Subcutaneous adipose tissue (tissue), 4 donors: ENCODE measurements around the gene SMIM45. TPM values are rescaled to one million over a fixed set of nuclear protein-coding genes. Genes with fewer than 3 reads are reported as not detected.

Experiments used
- CTCF ChIP-seq: fragments of 450-650 bp; IDR thresholded peaks from one replicate; pipeline ENCODE4 v1.5.1; 2016; ENCODE audit warnings: low read depth, mild to moderate bottlenecking, control low read depth, antibody characterized with exemption, moderate library complexity
- total RNA-seq, 4 donors: library from RNA; depleted of rRNA; stranded (reverse); fragments of >200 nt; gene quantifications; one replicate each; pipeline ENCODE4 v1.1.0, GENCODE V29; 2016

The SMIM45 gene

GRCh38 chr22:42007922-42008321 lies 56.0 kb downstream of the SMIM45 start:
- TF ChIP-seq CTCF: no peak

Other genes with a start within 250 kb of the SMIM45 start
- 1 to 10 TPM in 3 of 4 donors, under 1 TPM in 1; 0.98 to 5.1 (median 2.6) TPM for gene CCDC134, start 151.5 kb upstream of the SMIM45 start, total RNA-seq
- gene SREBF2, start 119.0 kb upstream of the SMIM45 start, total RNA-seq: 10 to 100 TPM; 21.4 to 28.0 (median 25.3) TPM
- not detected for gene SHISA8, start 37.1 kb upstream of the SMIM45 start, total RNA-seq
- gene TNFRSF13C, start 25.3 kb upstream of the SMIM45 start, total RNA-seq: not detected
- gene CENPM, start 5.0 kb upstream of the SMIM45 start, total RNA-seq: 1 to 10 TPM in 2 of 4 donors, not detected in 2; 2.4 to 3.2 TPM
- under 1 TPM in 3 of 4 donors, not detected in 1; 0.19 to 0.51 (median 0.22) TPM for gene SEPTIN3, start 17.3 kb downstream of the SMIM45 start, total RNA-seq
- 1 to 10 TPM; 1.1 to 1.5 (median 1.3) TPM for gene WBP2NL, start 46.6 kb downstream of the SMIM45 start, total RNA-seq
- 10 to 100 TPM; 16.2 to 56.1 (median 31.1) TPM for gene NAGA, start 118.7 kb downstream of the SMIM45 start, total RNA-seq
- gene PHETA2, start 122.1 kb downstream of the SMIM45 start, total RNA-seq: 10 to 100 TPM in 3 of 4 donors, 1 to 10 TPM in 1; 7.5 to 15.4 (median 12.9) TPM
- 10 to 100 TPM in 3 of 4 donors, 1 to 10 TPM in 1; 9.3 to 12.7 (median 11.7) TPM for gene SMDT1, start 127.5 kb downstream of the SMIM45 start, total RNA-seq
- 10 to 100 TPM; 51.0 to 81.0 (median 64.9) TPM for gene NDUFA6, start 138.6 kb downstream of the SMIM45 start, total RNA-seq
- gene CYP2D6, start 178.7 kb downstream of the SMIM45 start, total RNA-seq: 1 to 10 TPM in 1 of 4 donors, under 1 TPM in 1, not detected in 2; 0.51 to 3.0 TPM